ENCODE results near the gene MYO9A.
A peak's percentile ranks its signal among the peaks of the same experiment; 100 is the strongest.
"Not testable (repeated sequence)": the region's sequence is repeated elsewhere in the genome, so short reads cannot be mapped to it uniquely, and the experiment has no call there.

Gene MYO9A

GRCh38 chr15:72139667-72140066 is 21.7 kb upstream of the MYO9A start:
- DNase-seq: no peak

GRCh38 chr15:72136170-72137051 is 18.5 kb upstream of the MYO9A start:
- DNase-seq: peak; percentile 10

GRCh38 chr15:72135719-72136118 is 17.8 kb upstream of the MYO9A start:
- DNase-seq: no peak

- no peak for DNase-seq
These were observed 15.3 kb upstream of the MYO9A start for GRCh38 chr15:72133211-72133610.

- DNase-seq: no peak
These were observed 14.0 kb upstream of the MYO9A start for GRCh38 chr15:72131922-72132321.

- no peak for DNase-seq
These were observed 12.3 kb upstream of the MYO9A start for GRCh38 chr15:72130272-72130671.

- DNase-seq: no peak
These were observed 10.4 kb upstream of the MYO9A start for GRCh38 chr15:72128359-72128758.

- DNase-seq: no peak
These were observed 9.9 kb upstream of the MYO9A start for GRCh38 chr15:72127724-72128322.

- DNase-seq: no peak
These were observed 6.3 kb upstream of the MYO9A start for GRCh38 chr15:72124218-72124617.

- DNase-seq: no peak
These were observed 399 bp downstream of the MYO9A start for GRCh38 chr15:72117486-72118016.

- no peak for DNase-seq
These were observed 1.0 kb downstream of the MYO9A start for GRCh38 chr15:72116731-72117485.

GRCh38 chr15:72113347-72114031 is 4.5 kb downstream of the MYO9A start:
- no peak for DNase-seq

- DNase-seq: no peak
These were observed 5.1 kb downstream of the MYO9A start for GRCh38 chr15:72112805-72113204.

- no peak for DNase-seq
These were observed 5.8 kb downstream of the MYO9A start for GRCh38 chr15:72112116-72112515.

- no peak for DNase-seq
These were observed 7.6 kb downstream of the MYO9A start for GRCh38 chr15:72110355-72110754.

GRCh38 chr15:72106068-72106467 is 11.9 kb downstream of the MYO9A start:
- DNase-seq: no peak

GRCh38 chr15:72105111-72105510 is 12.8 kb downstream of the MYO9A start:
- no peak for DNase-seq

- not testable (repeated sequence) for DNase-seq
These were observed 17.4 kb downstream of the MYO9A start for GRCh38 chr15:72100551-72100950.

- no peak for DNase-seq
These were observed 18.8 kb downstream of the MYO9A start for GRCh38 chr15:72099155-72099554.

GRCh38 chr15:72098040-72098439 is 19.9 kb downstream of the MYO9A start:
- DNase-seq: no peak

- no peak for DNase-seq
These were observed 21.2 kb downstream of the MYO9A start for GRCh38 chr15:72096796-72097195.

- no peak for DNase-seq
These were observed 25.3 kb downstream of the MYO9A start for GRCh38 chr15:72092691-72093090.

- DNase-seq: no peak
These were observed 25.9 kb downstream of the MYO9A start for GRCh38 chr15:72092006-72092405.
